ENCODE measurements around the gene CDON.

The CDON gene

GRCh38 chr11:126083829-126084607 is 21.4 kb upstream of the CDON start:
- DNase-seq: no peak

GRCh38 chr11:126082251-126083109 is 19.8 kb upstream of the CDON start:
- DNase-seq: no peak

- DNase-seq: no peak
Measured at GRCh38 chr11:126081915-126082250, 19.2 kb upstream of the CDON start.

GRCh38 chr11:126080161-126080941 is 17.7 kb upstream of the CDON start:
- DNase-seq: no peak

GRCh38 chr11:126079621-126080124 is 17.0 kb upstream of the CDON start:
- no peak for DNase-seq

- no peak for DNase-seq
Measured at GRCh38 chr11:126076641-126077040, 14.0 kb upstream of the CDON start.

GRCh38 chr11:126072801-126073594 is 10.3 kb upstream of the CDON start:
- no peak for DNase-seq

- DNase-seq: no peak
Measured at GRCh38 chr11:126072141-126072741, 9.6 kb upstream of the CDON start.

- no peak for DNase-seq
Measured at GRCh38 chr11:126063507-126063852, 814 bp upstream of the CDON start.

GRCh38 chr11:126061707-126062678 is 673 bp downstream of the CDON start:
- DNase-seq: no peak

GRCh38 chr11:126060757-126061171 is 1.9 kb downstream of the CDON start:
- DNase-seq: no peak

GRCh38 chr11:126059238-126059781 is 3.4 kb downstream of the CDON start:
- no peak for DNase-seq

- no peak for DNase-seq
Measured at GRCh38 chr11:126058105-126058874, 4.4 kb downstream of the CDON start.

GRCh38 chr11:126054882-126055281 is 7.8 kb downstream of the CDON start:
- DNase-seq: no peak

- DNase-seq: no peak
Measured at GRCh38 chr11:126054408-126054807, 8.3 kb downstream of the CDON start.

- no peak for DNase-seq
Measured at GRCh38 chr11:126053415-126054286, 9.0 kb downstream of the CDON start.

- DNase-seq: no peak
Measured at GRCh38 chr11:126051117-126051516, 11.5 kb downstream of the CDON start.

- no peak for DNase-seq
Measured at GRCh38 chr11:126049159-126049558, 13.5 kb downstream of the CDON start.

- no peak for DNase-seq
Measured at GRCh38 chr11:126048197-126048596, 14.5 kb downstream of the CDON start.
